Measurements from ENCODE around the gene CRYBB1.

CRYBB1 gene

DNA sequence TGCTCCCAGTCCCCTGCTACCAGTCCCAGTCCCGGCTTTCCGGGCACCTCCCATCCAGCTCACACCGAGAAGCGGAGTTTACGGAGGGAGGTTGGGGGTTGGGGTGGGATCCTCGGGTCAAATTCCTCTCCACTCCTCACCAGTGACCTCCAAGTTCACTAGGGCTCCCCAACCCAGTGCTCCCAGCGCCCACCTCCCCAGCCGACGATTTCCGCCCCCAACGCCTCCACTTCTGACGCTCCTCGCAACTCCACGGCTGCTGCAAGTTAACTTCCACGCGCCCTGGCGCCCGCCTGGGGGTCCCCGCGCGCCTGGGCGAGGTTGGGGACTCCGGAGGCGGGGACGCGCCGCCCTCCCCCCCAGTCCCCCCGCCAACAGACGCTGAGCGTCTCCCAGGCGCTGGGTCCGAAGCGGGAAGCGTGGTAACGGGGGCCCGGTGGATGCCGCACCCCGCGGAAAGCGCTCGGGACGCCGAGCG is 28.4 kb downstream of the CRYBB1 start:
- peak overlapping the region; percentile 89 for H3K4me3 ChIP-seq (ENCODE audit: low read depth, low read length)
- H3K27ac ChIP-seq (ENCODE audit: low read depth, low read length) = no peak overlapping the region
- no peaks in the 10 kb centered on the region for H3K36me3 ChIP-seq (ENCODE audit: insufficient read depth, low read length)
- H3K4me1 ChIP-seq (ENCODE audit: control insufficient read depth, insufficient read depth, low read length, unreplicated experiment) = peaks cover 10% of the 10 kb centered on the region
- H3K79me2 ChIP-seq (ENCODE audit: control insufficient read depth, insufficient read depth, low read length, unreplicated experiment) = peaks cover 7% of the 10 kb centered on the region
- no peaks in the 10 kb centered on the region for H3K27me3 ChIP-seq (ENCODE audit: insufficient read depth, low read length)
- H2AFZ ChIP-seq (ENCODE audit: low read length, unreplicated experiment) = peak overlapping the region; percentile 81

DNA sequence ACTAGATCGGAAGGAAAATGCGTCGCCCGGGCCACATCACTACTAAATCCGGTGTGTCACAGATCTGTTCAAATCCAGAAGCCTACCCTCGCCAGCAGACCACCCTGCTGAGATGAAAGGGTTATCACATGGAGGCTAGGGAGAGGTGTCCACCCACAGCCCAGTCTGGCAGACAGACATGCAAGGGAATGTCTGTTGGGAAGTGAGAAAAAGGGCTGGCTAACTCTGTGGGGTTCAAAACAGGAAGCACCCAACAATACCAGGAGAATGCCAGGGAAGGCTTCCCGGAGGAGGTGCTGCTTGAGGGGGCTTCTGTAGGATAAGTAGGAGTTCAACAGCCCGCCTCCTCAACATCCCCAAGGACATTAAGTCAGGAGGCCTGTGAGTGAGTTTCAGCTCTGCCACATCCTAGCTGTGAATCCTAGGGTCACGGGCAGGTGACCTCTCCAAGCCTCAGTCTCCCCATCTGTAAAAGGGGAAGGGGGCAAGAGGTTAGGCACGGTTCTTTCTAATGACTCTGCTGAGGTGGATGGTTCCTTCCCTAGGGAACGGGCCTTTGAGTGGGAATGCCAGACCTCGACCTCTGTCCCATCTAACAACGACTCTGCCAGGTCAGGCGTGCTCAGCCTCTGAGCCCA is 29.0 kb downstream of the CRYBB1 start:
- H2AFZ ChIP-seq (ENCODE audit: low read length, unreplicated experiment) = no peak overlapping the region
- H3K27ac ChIP-seq (ENCODE audit: low read depth, low read length) = no peak overlapping the region
- no peaks in the 10 kb centered on the region for H3K27me3 ChIP-seq (ENCODE audit: insufficient read depth, low read length)
- peak overlapping the region; percentile 89 for H3K4me3 ChIP-seq (ENCODE audit: low read depth, low read length)
- H3K79me2 ChIP-seq (ENCODE audit: control insufficient read depth, insufficient read depth, low read length, unreplicated experiment) = peaks cover 10% of the 10 kb centered on the region
- peaks cover 10% of the 10 kb centered on the region for H3K4me1 ChIP-seq (ENCODE audit: control insufficient read depth, insufficient read depth, low read length, unreplicated experiment)
- no peaks in the 10 kb centered on the region for H3K36me3 ChIP-seq (ENCODE audit: insufficient read depth, low read length)

- Histone ChIP-seq H3K36me3 (ENCODE audit: insufficient read depth, low read length) (no peaks in the 10 kb centered on the region), H3K27ac (ENCODE audit: low read depth, low read length) (no peak overlapping the region), H2AFZ (ENCODE audit: low read length, unreplicated experiment) (no peak overlapping the region), H3K79me2 (ENCODE audit: control insufficient read depth, insufficient read depth, low read length, unreplicated experiment) (peaks cover 11% of the 10 kb centered on the region), H3K27me3 (ENCODE audit: insufficient read depth, low read length) (no peaks in the 10 kb centered on the region), H3K4me1 (ENCODE audit: control insufficient read depth, insufficient read depth, low read length, unreplicated experiment) (peaks cover 10% of the 10 kb centered on the region), H3K4me3 (ENCODE audit: low read depth, low read length) (no peak overlapping the region)
Observed at GRCh38 chr22:26587991-26588613, 29.7 kb downstream of the CRYBB1 start.

DNA sequence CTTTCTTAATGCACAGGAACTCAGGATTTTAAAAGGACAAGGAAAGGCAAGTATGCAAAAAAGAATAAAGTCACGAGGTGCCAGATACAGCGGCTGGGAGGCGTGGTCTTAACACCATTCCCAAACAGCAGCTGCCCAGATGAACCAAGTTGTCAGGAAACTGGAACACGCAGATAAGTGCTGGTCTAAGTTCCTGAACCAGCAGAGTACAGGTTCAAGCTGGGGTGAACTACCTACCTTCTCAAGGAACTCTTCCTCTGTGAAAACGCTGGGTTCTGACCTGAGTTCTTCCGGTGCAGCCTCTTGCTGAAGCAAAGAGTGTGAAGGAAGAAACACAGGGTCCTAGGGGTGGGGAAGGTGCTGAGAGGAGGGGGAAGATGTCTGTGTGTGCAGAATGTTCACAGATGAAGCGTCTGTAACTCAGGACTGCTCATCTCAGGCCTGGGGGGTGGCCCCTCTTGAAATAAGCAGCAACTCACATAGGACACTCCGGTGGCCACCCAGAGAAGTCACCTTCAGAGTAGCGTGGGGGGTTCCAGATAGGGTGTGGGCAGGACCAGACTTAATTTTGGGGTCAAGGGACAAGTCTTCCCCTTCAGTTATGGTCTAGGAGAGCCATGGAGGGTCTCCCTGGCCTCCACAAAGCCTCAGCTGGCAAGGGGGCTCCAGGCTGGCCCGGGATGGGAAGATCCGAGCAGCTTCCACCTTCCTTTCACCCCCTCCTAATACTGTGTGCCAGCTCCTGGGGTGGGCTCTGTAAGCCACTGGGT is 31.1 kb downstream of the CRYBB1 start:
- Histone ChIP-seq H3K36me3 (ENCODE audit: insufficient read depth, low read length) (no peaks in the 10 kb centered on the region), H3K4me1 (ENCODE audit: control insufficient read depth, insufficient read depth, low read length, unreplicated experiment) (peaks cover 10% of the 10 kb centered on the region), H3K79me2 (ENCODE audit: control insufficient read depth, insufficient read depth, low read length, unreplicated experiment) (peaks cover 11% of the 10 kb centered on the region), H3K27me3 (ENCODE audit: insufficient read depth, low read length) (no peaks in the 10 kb centered on the region), H3K4me3 (ENCODE audit: low read depth, low read length) (no peak overlapping the region), H3K27ac (ENCODE audit: low read depth, low read length) (no peak overlapping the region), H2AFZ (ENCODE audit: low read length, unreplicated experiment) (no peak overlapping the region)

DNA sequence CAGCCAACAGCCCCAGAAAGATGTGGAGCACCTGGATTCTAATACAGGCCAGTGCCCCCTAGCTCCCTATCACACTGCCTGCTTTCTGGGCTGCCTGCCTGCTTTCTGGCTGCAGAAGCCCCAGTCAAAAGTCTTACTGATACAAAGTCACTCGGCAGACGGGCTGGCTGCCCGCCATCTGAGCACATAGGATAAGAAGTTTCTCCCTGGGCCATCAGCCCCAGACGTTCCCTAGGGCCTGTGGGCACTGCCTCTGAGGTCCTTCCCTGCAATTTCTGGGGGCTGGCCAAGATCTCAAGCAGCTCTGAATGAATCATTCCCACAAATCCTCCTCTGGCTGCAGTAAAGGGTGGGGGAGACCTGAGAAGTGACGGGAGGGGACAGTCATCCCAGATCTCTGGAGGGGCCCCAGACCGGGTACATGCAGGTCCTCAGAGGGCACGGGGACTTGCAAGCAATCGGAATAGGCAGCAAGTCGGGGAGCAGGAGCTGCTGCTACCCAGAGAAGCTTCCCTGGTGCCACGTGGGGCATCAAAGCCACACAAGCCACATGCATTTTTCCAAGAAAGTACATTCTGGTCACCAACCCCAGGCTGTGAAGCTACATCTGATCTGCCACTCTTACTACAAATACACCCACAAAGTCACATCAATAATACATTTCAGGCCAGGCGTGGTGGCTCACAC is 32.6 kb downstream of the CRYBB1 start:
- H3K27ac ChIP-seq (ENCODE audit: low read depth, low read length) = peak overlapping the region; percentile 1; the same call in 1 of the 2 replicates
- H3K4me1 ChIP-seq (ENCODE audit: control insufficient read depth, insufficient read depth, low read length, unreplicated experiment) = peaks cover 10% of the 10 kb centered on the region
- peaks cover 13% of the 10 kb centered on the region for H3K79me2 ChIP-seq (ENCODE audit: control insufficient read depth, insufficient read depth, low read length, unreplicated experiment)

GRCh38 chr22:26584010-26584409 is 33.8 kb downstream of the CRYBB1 start:
- Histone ChIP-seq H3K27ac (ENCODE audit: low read depth, low read length) (no peak overlapping the region), H3K4me1 (ENCODE audit: control insufficient read depth, insufficient read depth, low read length, unreplicated experiment) (peaks cover 10% of the 10 kb centered on the region), H2AFZ (ENCODE audit: low read length, unreplicated experiment) (no peak overlapping the region), H3K79me2 (ENCODE audit: control insufficient read depth, insufficient read depth, low read length, unreplicated experiment) (peaks cover 10% of the 10 kb centered on the region), H3K4me3 (ENCODE audit: low read depth, low read length) (no peak overlapping the region), H3K27me3 (ENCODE audit: insufficient read depth, low read length) (no peaks in the 10 kb centered on the region), H3K36me3 (ENCODE audit: insufficient read depth, low read length) (no peaks in the 10 kb centered on the region)

More for the DNA sequence above, 32.6 kb downstream of the CRYBB1 start:
- H3K27me3 ChIP-seq (ENCODE audit: insufficient read depth, low read length) = no peaks in the 10 kb centered on the region
- H3K4me3 ChIP-seq (ENCODE audit: low read depth, low read length) = no peak overlapping the region
- H2AFZ ChIP-seq (ENCODE audit: low read length, unreplicated experiment) = no peak overlapping the region
- no peaks in the 10 kb centered on the region for H3K36me3 ChIP-seq (ENCODE audit: insufficient read depth, low read length)

DNA sequence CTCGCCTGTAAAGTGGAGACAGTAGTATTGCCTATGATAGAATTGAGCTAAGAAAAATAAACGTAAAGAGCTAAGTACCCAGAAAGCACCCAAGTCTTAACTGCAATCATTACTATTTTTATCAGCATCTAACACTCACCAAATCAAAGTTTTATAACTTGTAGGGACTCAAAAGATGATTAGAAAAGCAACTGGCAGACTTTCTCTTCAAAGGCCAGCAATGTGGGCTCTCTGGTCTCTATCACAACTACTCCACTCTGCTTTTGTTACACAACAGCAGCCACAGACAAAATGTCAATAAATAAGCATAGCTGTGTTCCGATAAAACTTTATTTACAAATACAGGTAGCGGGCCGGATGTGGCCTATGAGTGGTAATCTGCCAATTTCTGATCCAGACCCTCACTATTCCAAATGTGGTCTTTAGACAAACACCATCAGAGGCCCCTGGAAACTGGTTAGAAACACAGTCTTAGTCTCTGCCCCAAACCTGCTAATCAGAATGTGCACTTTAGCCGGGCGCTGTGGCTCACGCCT is 36.1 kb downstream of the CRYBB1 start:
- no peak overlapping the region for H2AFZ ChIP-seq (ENCODE audit: low read length, unreplicated experiment)
- H3K36me3 ChIP-seq (ENCODE audit: insufficient read depth, low read length) = no peaks in the 10 kb centered on the region
- peaks cover 10% of the 10 kb centered on the region for H3K4me1 ChIP-seq (ENCODE audit: control insufficient read depth, insufficient read depth, low read length, unreplicated experiment)
- no peaks in the 10 kb centered on the region for H3K27me3 ChIP-seq (ENCODE audit: insufficient read depth, low read length)
- no peak overlapping the region for H3K27ac ChIP-seq (ENCODE audit: low read depth, low read length)
- H3K79me2 ChIP-seq (ENCODE audit: control insufficient read depth, insufficient read depth, low read length, unreplicated experiment) = peaks cover 10% of the 10 kb centered on the region
- H3K4me3 ChIP-seq (ENCODE audit: low read depth, low read length) = no peak overlapping the region

DNA sequence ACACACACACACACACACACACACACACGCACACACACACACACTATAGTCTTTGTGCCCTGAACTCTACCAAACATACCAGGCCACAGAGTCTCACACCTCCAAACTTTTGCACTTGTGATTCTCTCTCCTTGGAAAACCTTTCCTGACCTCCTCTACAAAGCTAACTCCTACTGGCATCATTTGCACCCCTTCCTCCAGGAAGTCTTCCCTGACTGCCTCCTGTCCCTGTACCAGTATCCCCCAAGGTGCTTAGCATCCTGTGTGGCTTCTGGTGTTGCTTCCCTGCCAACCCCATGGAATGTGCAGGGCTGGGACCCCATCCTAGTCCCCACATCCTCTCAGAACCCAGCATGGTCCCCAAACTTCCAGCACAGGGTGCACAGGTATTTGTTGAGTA is 36.8 kb downstream of the CRYBB1 start:
- Histone ChIP-seq H3K4me3 (ENCODE audit: low read depth, low read length) (no peak overlapping the region), H3K79me2 (ENCODE audit: control insufficient read depth, insufficient read depth, low read length, unreplicated experiment) (peaks cover 10% of the 10 kb centered on the region), H3K36me3 (ENCODE audit: insufficient read depth, low read length) (no peaks in the 10 kb centered on the region), H3K4me1 (ENCODE audit: control insufficient read depth, insufficient read depth, low read length, unreplicated experiment) (peaks cover 10% of the 10 kb centered on the region), H3K27ac (ENCODE audit: low read depth, low read length) (no peak overlapping the region), H3K27me3 (ENCODE audit: insufficient read depth, low read length) (no peaks in the 10 kb centered on the region), H2AFZ (ENCODE audit: low read length, unreplicated experiment) (no peak overlapping the region)

- peaks cover 10% of the 10 kb centered on the region for H3K79me2 ChIP-seq (ENCODE audit: control insufficient read depth, insufficient read depth, low read length, unreplicated experiment)
- H3K4me3 ChIP-seq (ENCODE audit: low read depth, low read length) = no peak overlapping the region
- H3K36me3 ChIP-seq (ENCODE audit: insufficient read depth, low read length) = no peaks in the 10 kb centered on the region
- peaks cover 7% of the 10 kb centered on the region for H3K4me1 ChIP-seq (ENCODE audit: control insufficient read depth, insufficient read depth, low read length, unreplicated experiment)
- H2AFZ ChIP-seq (ENCODE audit: low read length, unreplicated experiment) = no peak overlapping the region
- H3K27ac ChIP-seq (ENCODE audit: low read depth, low read length) = no peak overlapping the region
- H3K27me3 ChIP-seq (ENCODE audit: insufficient read depth, low read length) = no peaks in the 10 kb centered on the region
Observed at GRCh38 chr22:26580240-26580962, 37.4 kb downstream of the CRYBB1 start.
